Activated CD8-positive, alpha-beta T cell treated with anti-CD3 and anti-CD28 coated beads, Interleukin-2, amount 10 ng/mL, durations not matched to agents 7 days and 5 days (primary cell): ENCODE results near the gene PTGES2. TPM values are rescaled to one million over a fixed set of nuclear protein-coding genes. Genes with fewer than 3 reads are reported as not detected.

Source experiments
- ATAC-seq: fragments of 150-1000 bp; cut with Tn5 transposase; one replicate; pipeline ENCODE4 v1.10.0; 2021; ENCODE audit warnings: moderate library complexity
- CTCF ChIA-PET: fragments of 350-600 bp; sonication (Branson Sonifier 250); formaldehyde crosslinking; loops from one replicate; lab custom pipeline; 2021; ENCODE audit warnings: antibody characterized with exemption; lab: Charles Lee
- POLR2A ChIA-PET: fragments of 350-600 bp; sonication (Branson Sonifier 250); formaldehyde crosslinking; loops from one replicate; lab custom pipeline; 2021; ENCODE audit warnings: antibody characterized with exemption; lab: Charles Lee
- DNase-seq: peaks from one replicate; pipeline ENCODE4 v3.0.0-alpha.2; 2020
- H3K27ac Mint-ChIP-seq: one replicate; pipeline ENCODE4 v1.8.0; 2021; ENCODE audit warnings: mild to moderate bottlenecking, mixed read lengths
- H3K27me3 Mint-ChIP-seq: one replicate; pipeline ENCODE4 v1.8.0; 2021; ENCODE audit warnings: low read depth, mixed read lengths
- H3K36me3 Mint-ChIP-seq: one replicate; pipeline ENCODE4 v1.8.0; 2021; ENCODE audit warnings: low read depth, mixed read lengths
- H3K4me1 Mint-ChIP-seq: one replicate; pipeline ENCODE4 v1.8.0; 2021; ENCODE audit warnings: low read depth, mixed read lengths
- H3K4me3 Mint-ChIP-seq: one replicate; pipeline ENCODE4 v1.8.0; 2021; ENCODE audit warnings: mild to moderate bottlenecking, mixed read lengths
- H3K9me3 Mint-ChIP-seq: one replicate; pipeline ENCODE4 v1.8.0; 2022; ENCODE audit warnings: mixed read lengths; ENCODE audit not compliant: insufficient read depth
- total RNA-seq, 2 experiments: library from RNA; stranded (reverse); gene quantifications; one replicate each; pipeline ENCODE4 v1.2.3, GENCODE V29; 2021

The PTGES2 gene
- 10 to 100 TPM; 51.8 to 57.7 TPM for total RNA-seq

- peaks cover 31% of the 10 kb centered on the region for H3K4me1 Mint-ChIP-seq
- H3K9me3 Mint-ChIP-seq = no peaks in the 10 kb centered on the region
- H3K4me3 Mint-ChIP-seq = peak within 1 kb of the TSS; percentile 97
- H3K27ac Mint-ChIP-seq = peak within 1 kb of the TSS; percentile 99
- POLR2A ChIA-PET = no interaction called here
- peaks cover 12% of the 10 kb centered on the region for H3K27me3 Mint-ChIP-seq
- DNase-seq (peak; percentile 82), ATAC-seq (peak; percentile 72)
- CTCF ChIA-PET = interaction anchor here (4.8 kb wide), 1 partner anchor 10 kb away, joined by 42 read pairs; no protein-coding TSS in a partner anchor
- H3K36me3 Mint-ChIP-seq = peaks cover 10% of the 10 kb centered on the region
Measured at GRCh38 chr9:128127568-128127989, at the start of gene PTGES2. Gene PTGES2, minus strand, starts transcription at chr9:128127729. Its CDS starts 12 bp downstream, at chr9:128127717.

GRCh38 chr9:128175726-128176125 is 48.2 kb upstream of the PTGES2 start:
- no peak overlapping the region for H3K4me3 Mint-ChIP-seq
- CTCF ChIA-PET = interaction anchor here (1.1 kb wide), 1 partner anchor 58 kb away, joined by 6 read pairs; no protein-coding TSS in a partner anchor
- H3K27me3 Mint-ChIP-seq = no peaks in the 10 kb centered on the region
- POLR2A ChIA-PET = no interaction called here
- DNase-seq (no peak), ATAC-seq (no peak)
- peaks cover 48% of the 10 kb centered on the region for H3K36me3 Mint-ChIP-seq
- no peaks in the 10 kb centered on the region for H3K9me3 Mint-ChIP-seq
- no peak overlapping the region for H3K27ac Mint-ChIP-seq
- no peaks in the 10 kb centered on the region for H3K4me1 Mint-ChIP-seq

GRCh38 chr9:128175102-128175563 is 47.6 kb upstream of the PTGES2 start:
- ChIA-PET CTCF (interaction anchor here (0.8 to 1.1 kb wide), 2 partner anchors 16 to 58 kb away, joined by 3 to 6 read pairs; partner anchors contain the start of gene CIZ1), POLR2A (no interaction called here)
- peaks cover 42% of the 10 kb centered on the region for H3K36me3 Mint-ChIP-seq
- no peak overlapping the region for H3K4me3 Mint-ChIP-seq
- no peaks in the 10 kb centered on the region for H3K4me1 Mint-ChIP-seq
- H3K9me3 Mint-ChIP-seq = no peaks in the 10 kb centered on the region
- ATAC-seq (no peak), DNase-seq (no peak)
- H3K27me3 Mint-ChIP-seq = no peaks in the 10 kb centered on the region
- no peak overlapping the region for H3K27ac Mint-ChIP-seq

- Mint-ChIP-seq H3K36me3 (peaks cover 40% of the 10 kb centered on the region), H3K27ac (no peak overlapping the region), H3K27me3 (no peaks in the 10 kb centered on the region), H3K9me3 (no peaks in the 10 kb centered on the region), H3K4me1 (no peaks in the 10 kb centered on the region), H3K4me3 (no peak overlapping the region)
- DNase-seq (no peak), ATAC-seq (no peak)
- POLR2A ChIA-PET = no interaction called here
- CTCF ChIA-PET = interaction anchor here (0.8 to 0.9 kb wide), 2 partner anchors 15 to 17 kb away, joined by 3 read pairs; partner anchors contain the start of gene CIZ1
Measured at GRCh38 chr9:128174062-128174461, 46.5 kb upstream of the PTGES2 start.

- Mint-ChIP-seq H3K36me3 (peaks cover 35% of the 10 kb centered on the region), H3K9me3 (no peaks in the 10 kb centered on the region), H3K27me3 (no peaks in the 10 kb centered on the region), H3K27ac (no peak overlapping the region), H3K4me3 (no peak overlapping the region), H3K4me1 (no peaks in the 10 kb centered on the region)
- CTCF ChIA-PET = interaction anchor here (1.3 to 1.7 kb wide), 3 partner anchors 14 to 192 kb away, joined by 4 to 5 read pairs (median 4); no protein-coding TSS in a partner anchor
- POLR2A ChIA-PET = no interaction called here
- DNase-seq = no peak
- ATAC-seq = no peak
Measured at GRCh38 chr9:128169925-128170324, 42.4 kb upstream of the PTGES2 start.

- ChIA-PET POLR2A (interaction anchor here (1.0 kb wide), 1 partner anchor 9 kb away, joined by 3 read pairs; no protein-coding TSS in a partner anchor), CTCF (interaction anchor here (1.4 to 1.7 kb wide), 2 partner anchors 14 to 21 kb away, joined by 4 to 5 read pairs; no protein-coding TSS in a partner anchor)
- Mint-ChIP-seq H3K36me3 (peaks cover 34% of the 10 kb centered on the region), H3K27ac (peak overlapping the region; percentile 12), H3K27me3 (no peaks in the 10 kb centered on the region), H3K4me3 (no peak overlapping the region), H3K4me1 (no peaks in the 10 kb centered on the region), H3K9me3 (no peaks in the 10 kb centered on the region)
- no peak for ATAC-seq
- DNase-seq = no peak
Measured at GRCh38 chr9:128169492-128169891, 42.0 kb upstream of the PTGES2 start.

GRCh38 chr9:128168731-128169308 is 41.3 kb upstream of the PTGES2 start:
- no peak overlapping the region for H3K27ac Mint-ChIP-seq
- H3K4me3 Mint-ChIP-seq = no peak overlapping the region
- H3K9me3 Mint-ChIP-seq = no peaks in the 10 kb centered on the region
- CTCF ChIA-PET = interaction anchor here (1.7 kb wide), 1 partner anchor 15 kb away, joined by 5 read pairs; no protein-coding TSS in a partner anchor
- no peaks in the 10 kb centered on the region for H3K27me3 Mint-ChIP-seq
- ATAC-seq = no peak
- no peak for DNase-seq
- H3K4me1 Mint-ChIP-seq = no peaks in the 10 kb centered on the region
- peaks cover 38% of the 10 kb centered on the region for H3K36me3 Mint-ChIP-seq
- POLR2A ChIA-PET = interaction anchor here (1.0 kb wide), 1 partner anchor 8 kb away, joined by 3 read pairs; no protein-coding TSS in a partner anchor

- Mint-ChIP-seq H3K4me1 (peaks cover 3% of the 10 kb centered on the region), H3K27me3 (no peaks in the 10 kb centered on the region), H3K4me3 (no peak overlapping the region), H3K27ac (no peak overlapping the region), H3K36me3 (peaks cover 42% of the 10 kb centered on the region), H3K9me3 (no peaks in the 10 kb centered on the region)
- DNase-seq (no peak), ATAC-seq (no peak)
- POLR2A ChIA-PET = no interaction called here
- CTCF ChIA-PET = no interaction called here
Measured at GRCh38 chr9:128167209-128167608, 39.7 kb upstream of the PTGES2 start.

- no peak for DNase-seq
- no peak for ATAC-seq
- H3K36me3 Mint-ChIP-seq = peaks cover 43% of the 10 kb centered on the region
Measured at GRCh38 chr9:128166169-128166568, 38.6 kb upstream of the PTGES2 start.

GRCh38 chr9:128164307-128164885 is 36.9 kb upstream of the PTGES2 start:
- no peak overlapping the region for H3K4me3 Mint-ChIP-seq
- CTCF ChIA-PET = no interaction called here
- peaks cover 36% of the 10 kb centered on the region for H3K36me3 Mint-ChIP-seq

More at GRCh38 chr9:128166169-128166568, 38.6 kb upstream of the PTGES2 start:
- Mint-ChIP-seq H3K4me1 (peaks cover 10% of the 10 kb centered on the region), H3K27ac (no peak overlapping the region), H3K9me3 (no peaks in the 10 kb centered on the region), H3K27me3 (no peaks in the 10 kb centered on the region), H3K4me3 (no peak overlapping the region)
- ChIA-PET CTCF (no interaction called here), POLR2A (no interaction called here)

GRCh38 chr9:128163523-128164306 is 36.2 kb upstream of the PTGES2 start:
- no peak overlapping the region for H3K4me3 Mint-ChIP-seq
- peak overlapping the region; percentile 41 for H3K27ac Mint-ChIP-seq
- no peak for DNase-seq
- H3K4me1 Mint-ChIP-seq = peaks cover 21% of the 10 kb centered on the region
- ChIA-PET POLR2A (no interaction called here), CTCF (no interaction called here)
- H3K27me3 Mint-ChIP-seq = no peaks in the 10 kb centered on the region
- H3K9me3 Mint-ChIP-seq = no peaks in the 10 kb centered on the region
- peaks cover 32% of the 10 kb centered on the region for H3K36me3 Mint-ChIP-seq
- no peak for ATAC-seq

More at GRCh38 chr9:128164307-128164885, 36.9 kb upstream of the PTGES2 start:
- Mint-ChIP-seq H3K4me1 (peaks cover 18% of the 10 kb centered on the region), H3K27me3 (no peaks in the 10 kb centered on the region), H3K9me3 (no peaks in the 10 kb centered on the region), H3K27ac (peak overlapping the region; percentile 41)
- DNase-seq = no peak
- POLR2A ChIA-PET = no interaction called here
- ATAC-seq = no peak
